ENCODE results near the gene PRKCA. TPM values are rescaled to one million over a fixed set of nuclear protein-coding genes. Genes with fewer than 3 reads are reported as not detected.

The PRKCA gene
- total and polyA plus RNA-seq, 2 donors (not counting 3 experiments of a cell fraction or from before 2014, with no cell fraction given), result 7.5 to 34.2 TPM

DNA sequence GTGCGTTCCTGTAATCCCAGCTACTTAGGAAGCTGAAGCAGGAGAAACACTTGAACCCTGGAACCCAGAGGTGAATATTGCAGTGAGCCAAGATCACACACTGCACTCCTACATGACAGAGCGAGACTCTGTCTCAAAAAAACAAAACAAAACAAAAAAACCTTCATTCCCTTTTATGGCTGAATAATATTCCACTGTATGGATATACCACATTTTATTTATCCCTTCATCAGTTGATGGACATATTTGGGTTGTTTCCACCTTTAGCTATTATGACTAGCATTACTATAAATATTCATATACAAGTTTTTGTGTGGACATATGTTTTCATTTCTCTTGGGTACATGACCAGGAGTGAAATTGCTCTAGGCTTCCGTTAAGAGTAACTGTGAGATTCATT lies 30.9 kb upstream of the PRKCA start:
- no peaks in the 10 kb centered on the region for H3K79me2 ChIP-seq (ENCODE audit: control insufficient read depth, insufficient read depth, low read length)
- H3K36me3 ChIP-seq (ENCODE audit: control insufficient read depth in 2 of 2, extremely low read depth in 1 of 2, insufficient read depth in 2 of 2, low read length in 2 of 2), result no peaks in the 10 kb centered on the region
- intact Hi-C loops (cut with micrococcal nuclease) (no loop called here), dilution Hi-C loops (cut with MboI; ENCODE audit: extremely low pct_ligation_motif_present, low sequenced_read_pairs) (no loop called here)
- no peak overlapping the region for H2AFZ ChIP-seq (ENCODE audit: low read depth, low read length)
- no peaks in the 10 kb centered on the region for H3K9me1 ChIP-seq (replicated peaks; ENCODE audit: control insufficient read depth, extremely low read depth, insufficient read depth, low read length)
- ChIA-PET CTCF (no interaction called here), POLR2A (no interaction called here)
- H3K4me2 ChIP-seq (ENCODE audit: insufficient read depth, low read length), result no peak overlapping the region
- H3K27me3 ChIP-seq (ENCODE audit: control insufficient read depth in 2 of 2, insufficient read depth in 2 of 2, low read length in 2 of 2), result no peaks in the 10 kb centered on the region
- peaks cover 28% of the 10 kb centered on the region for H3K4me1 ChIP-seq (ENCODE audit: control insufficient read depth, extremely low read depth, insufficient read depth, low read length)
- no peaks in the 10 kb centered on the region for H3K9me3 ChIP-seq (replicated peaks; ENCODE audit: control insufficient read depth, insufficient read depth, low read length)
- TF ChIP-seq JUN (IDR thresholded peaks at IDR 0.05; ENCODE audit: borderline replicate concordance, insufficient read depth, insufficient read length, low read depth) (no peak), EZH2 (IDR thresholded peaks at IDR 0.05; ENCODE audit: borderline replicate concordance, low read depth, low read length, severe bottlenecking) (no peak), POLR2AphosphoS5 (IDR thresholded peaks at IDR 0.05; ENCODE audit: insufficient read depth, low read depth, low read length) (no peak), GATA2 (IDR thresholded peaks at IDR 0.05; ENCODE audit: insufficient read depth, insufficient read length, low read depth, low read length) (no peak), MYC (IDR thresholded peaks at IDR 0.05; ENCODE audit: low read depth, low read length) (no peak), FOS (IDR thresholded peaks at IDR 0.05; ENCODE audit: borderline replicate concordance, insufficient read depth, low read length) (no peak), POLR2A (IDR thresholded peaks at IDR 0.05; ENCODE audit: low read depth, low read length) (no peak)
- TF ChIP-seq, protein P1, sequence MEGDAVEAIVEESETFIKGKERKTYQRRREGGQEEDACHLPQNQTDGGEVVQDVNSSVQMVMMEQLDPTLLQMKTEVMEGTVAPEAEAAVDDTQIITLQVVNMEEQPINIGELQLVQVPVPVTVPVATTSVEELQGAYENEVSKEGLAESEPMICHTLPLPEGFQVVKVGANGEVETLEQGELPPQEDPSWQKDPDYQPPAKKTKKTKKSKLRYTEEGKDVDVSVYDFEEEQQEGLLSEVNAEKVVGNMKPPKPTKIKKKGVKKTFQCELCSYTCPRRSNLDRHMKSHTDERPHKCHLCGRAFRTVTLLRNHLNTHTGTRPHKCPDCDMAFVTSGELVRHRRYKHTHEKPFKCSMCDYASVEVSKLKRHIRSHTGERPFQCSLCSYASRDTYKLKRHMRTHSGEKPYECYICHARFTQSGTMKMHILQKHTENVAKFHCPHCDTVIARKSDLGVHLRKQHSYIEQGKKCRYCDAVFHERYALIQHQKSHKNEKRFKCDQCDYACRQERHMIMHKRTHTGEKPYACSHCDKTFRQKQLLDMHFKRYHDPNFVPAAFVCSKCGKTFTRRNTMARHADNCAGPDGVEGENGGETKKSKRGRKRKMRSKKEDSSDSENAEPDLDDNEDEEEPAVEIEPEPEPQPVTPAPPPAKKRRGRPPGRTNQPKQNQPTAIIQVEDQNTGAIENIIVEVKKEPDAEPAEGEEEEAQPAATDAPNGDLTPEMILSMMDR (IDR thresholded peaks at IDR 0.05; ENCODE audit: extremely low read depth in 1 of 2, insufficient read depth in 1 of 2, low read depth in 1 of 2, low read length in 2 of 2), result no peak
- TF ChIP-seq, protein P2, sequence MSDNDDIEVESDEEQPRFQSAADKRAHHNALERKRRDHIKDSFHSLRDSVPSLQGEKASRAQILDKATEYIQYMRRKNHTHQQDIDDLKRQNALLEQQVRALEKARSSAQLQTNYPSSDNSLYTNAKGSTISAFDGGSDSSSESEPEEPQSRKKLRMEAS (IDR thresholded peaks at IDR 0.05; ENCODE audit: insufficient read depth, insufficient read length), result no peak
- FAIRE-seq, result no peak
- H3K4me3 ChIP-seq (replicated peaks in 1 of 3; ENCODE audit: insufficient read depth in 1 of 3, low read depth in 1 of 3, low read length in 3 of 3), result no peak overlapping the region
- H3K9ac ChIP-seq (replicated peaks; ENCODE audit: extremely low read depth, insufficient read depth, low read length), result no peak overlapping the region
- no TSS peak for BruUV-seq (replicated peaks)
- DNase-seq (ENCODE audit: low read depth, low spot score), result no peak
- no peak overlapping the region for H3K27ac ChIP-seq (ENCODE audit: insufficient read depth, low read depth, low read length)
- H4K20me1 ChIP-seq (replicated peaks; ENCODE audit: control insufficient read depth, extremely low read depth, insufficient read depth, low read length), result no peaks in the 10 kb centered on the region

All from endothelial cell of umbilical vein (primary cell).